OCI-LY7 (cell line): Measurements from ENCODE around the gene DCD. TPM values are rescaled to one million over a fixed set of nuclear protein-coding genes. Genes with fewer than 3 reads are reported as not detected.

Source experiments
- BruUV-seq: library from RNA; stranded (reverse); fragments of 400-500 nt; replicated peaks from 2 replicates; lab custom pipeline; 2021; lab: Mats Ljungman, UMichigan
- CTCF ChIA-PET: fragments of 300-600 bp; sonication (Branson Sonifier 250); formaldehyde crosslinking; loops from one replicate; lab custom pipeline; 2022; ENCODE audit warnings: antibody characterized with exemption; ENCODE audit not compliant: unreplicated experiment; lab: Charles Lee
- POLR2A ChIA-PET: fragments of 300-600 bp; sonication (Branson Sonifier 250); formaldehyde crosslinking; loops from one replicate; lab custom pipeline; 2022; ENCODE audit warnings: antibody characterized with exemption; lab: Charles Lee
- DNase-seq: peaks from one replicate; pipeline ENCODE4 v3.0.0-alpha.2; 2015; ENCODE audit warnings: low spot score
- H2AFZ ChIP-seq: fragments of 200-600 bp; sonication (generic), shearing (Covaris generic); 2 replicates; pipeline ENCODE4 v1.6.1; 2014; ENCODE audit warnings: mild to moderate bottlenecking, antibody characterized with exemption, low read length, moderate library complexity
- H3K27ac ChIP-seq: fragments of 200-600 bp; sonication (generic); 2 replicates; pipeline ENCODE4 v1.5.1; 2014; ENCODE audit warnings: mixed run types, low read depth, mild to moderate bottlenecking, moderate library complexity, low read length, inconsistent platforms; ENCODE audit not compliant: poor library complexity, severe bottlenecking
- H3K36me3 ChIP-seq: fragments of 200-600 bp; sonication (generic); 2 replicates; pipeline ENCODE4 v1.6.1; 2014; ENCODE audit warnings: mild to moderate bottlenecking, antibody characterized with exemption, low read length, moderate library complexity, mixed read lengths; ENCODE audit not compliant: insufficient read depth
- H3K4me1 ChIP-seq: fragments of 200-600 bp; sonication (generic); 2 replicates; pipeline ENCODE4 v1.5.1; 2014; ENCODE audit warnings: mild to moderate bottlenecking, low read length; ENCODE audit not compliant: insufficient read depth, poor library complexity, severe bottlenecking
- H3K4me2 ChIP-seq: fragments of 200-600 bp; sonication (generic); 2 replicates; pipeline ENCODE4 v1.6.1; 2014; ENCODE audit warnings: mild to moderate bottlenecking, low read length
- H3K4me3 ChIP-seq: fragments of 200-600 bp; sonication (generic); 2 replicates; pipeline ENCODE4 v1.5.1; 2014; ENCODE audit warnings: mild to moderate bottlenecking, low read depth, low read length; ENCODE audit not compliant: poor library complexity, severe bottlenecking
- H3K79me2 ChIP-seq: fragments of 200-600 bp; sonication (generic); 2 replicates; pipeline ENCODE4 v1.6.1; 2016; ENCODE audit warnings: low read depth, mild to moderate bottlenecking, low read length, moderate library complexity, mixed read lengths; ENCODE audit not compliant: insufficient read depth
- H3K9me2 ChIP-seq: fragments of 200-600 bp; sonication (generic); 2 replicates; pipeline ENCODE4 v1.6.1; 2016; ENCODE audit warnings: mild to moderate bottlenecking, low read length, mixed read lengths; ENCODE audit not compliant: insufficient read depth
- H3K9me3 ChIP-seq: fragments of 200-600 bp; sonication (generic); 2 replicates; pipeline ENCODE4 v1.6.1; 2014; ENCODE audit warnings: mild to moderate bottlenecking, mixed run types, low read length, mixed read lengths
- H4K20me1 ChIP-seq: fragments of 200-600 bp; sonication (generic); 2 replicates; pipeline ENCODE4 v1.6.1; 2014; ENCODE audit warnings: mild to moderate bottlenecking, antibody characterized with exemption, low read length, moderate library complexity, mixed read lengths; ENCODE audit not compliant: insufficient read depth
- EZH2phosphoT487 ChIP-seq: fragments of 200-600 bp; sonication (generic); IDR thresholded peaks from 2 replicates; pipeline ENCODE4 v1.6.1; 2018; ENCODE audit warnings: low read depth, borderline replicate concordance, mild to moderate bottlenecking, mixed run types, antibody characterized with exemption, low read length, moderate library complexity, mixed read lengths
- intact Hi-C: fragments of 100-400 bp; cut with micrococcal nuclease; formaldehyde crosslinking; loops from one replicate; pipeline ENCODE4 v1.10.0; 2022; ENCODE audit not compliant: unreplicated experiment
- total RNA-seq, 2 experiments: library from RNA; depleted of rRNA in 1 of 2; stranded (reverse); fragments of >200 nt in 1 of 2; shearing (Covaris generic) in 1 of 2; gene quantifications; 2 replicates each; pipeline ENCODE4 v1.2.3, GENCODE V29; 2014 to 2022
- TF ChIP-seq, protein P1 (sequence below): fragments of 200-600 bp; sonication (generic); conservative IDR thresholded peaks from 2 replicates; pipeline ENCODE4 v1.5.1; 2014; ENCODE audit warnings: mild to moderate bottlenecking, antibody characterized with exemption, low read length, moderate library complexity, mixed read lengths

The DCD gene
- total RNA-seq, 2 experiments from 2014 or later = not detected

DNA sequence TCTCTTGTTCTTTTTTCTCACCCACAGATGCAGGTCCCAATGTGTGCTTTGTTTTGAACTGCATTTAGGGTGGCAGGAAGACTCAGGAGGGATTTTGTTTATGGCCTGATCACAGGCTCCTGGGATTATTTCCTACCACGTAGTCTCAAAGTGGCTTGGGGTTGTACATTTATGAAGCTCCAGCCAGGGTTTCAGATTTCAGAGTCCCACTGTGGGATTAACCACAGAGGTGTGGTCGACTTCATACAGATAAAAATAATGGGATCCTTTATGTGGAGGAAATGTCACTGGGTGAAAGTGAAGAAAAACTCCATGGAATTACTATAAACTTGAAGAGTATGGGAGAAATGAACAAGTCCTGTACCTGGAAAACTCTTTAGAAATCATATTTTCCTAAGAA is 45.5 kb downstream of the DCD start:
- Histone ChIP-seq H3K4me3 (no peak overlapping the region), H3K4me1 (no peaks in the 10 kb centered on the region), H3K36me3 (no peaks in the 10 kb centered on the region), H3K9me2 (no peaks in the 10 kb centered on the region), H4K20me1 (no peaks in the 10 kb centered on the region), H2AFZ (no peak overlapping the region; the same call in 1 of the 2 replicates), H3K4me2 (no peak overlapping the region), H3K79me2 (no peaks in the 10 kb centered on the region), H3K9me3 (no peaks in the 10 kb centered on the region), H3K27ac (no peak overlapping the region)
- BruUV-seq = no TSS peak
- ChIA-PET POLR2A (no interaction called here), CTCF (no interaction called here)
- no peak for DNase-seq
- TF ChIP-seq, protein P1, sequence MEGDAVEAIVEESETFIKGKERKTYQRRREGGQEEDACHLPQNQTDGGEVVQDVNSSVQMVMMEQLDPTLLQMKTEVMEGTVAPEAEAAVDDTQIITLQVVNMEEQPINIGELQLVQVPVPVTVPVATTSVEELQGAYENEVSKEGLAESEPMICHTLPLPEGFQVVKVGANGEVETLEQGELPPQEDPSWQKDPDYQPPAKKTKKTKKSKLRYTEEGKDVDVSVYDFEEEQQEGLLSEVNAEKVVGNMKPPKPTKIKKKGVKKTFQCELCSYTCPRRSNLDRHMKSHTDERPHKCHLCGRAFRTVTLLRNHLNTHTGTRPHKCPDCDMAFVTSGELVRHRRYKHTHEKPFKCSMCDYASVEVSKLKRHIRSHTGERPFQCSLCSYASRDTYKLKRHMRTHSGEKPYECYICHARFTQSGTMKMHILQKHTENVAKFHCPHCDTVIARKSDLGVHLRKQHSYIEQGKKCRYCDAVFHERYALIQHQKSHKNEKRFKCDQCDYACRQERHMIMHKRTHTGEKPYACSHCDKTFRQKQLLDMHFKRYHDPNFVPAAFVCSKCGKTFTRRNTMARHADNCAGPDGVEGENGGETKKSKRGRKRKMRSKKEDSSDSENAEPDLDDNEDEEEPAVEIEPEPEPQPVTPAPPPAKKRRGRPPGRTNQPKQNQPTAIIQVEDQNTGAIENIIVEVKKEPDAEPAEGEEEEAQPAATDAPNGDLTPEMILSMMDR = no peak
- TF ChIP-seq EZH2phosphoT487 = no peak
- intact Hi-C loops = no loop called here

DNA sequence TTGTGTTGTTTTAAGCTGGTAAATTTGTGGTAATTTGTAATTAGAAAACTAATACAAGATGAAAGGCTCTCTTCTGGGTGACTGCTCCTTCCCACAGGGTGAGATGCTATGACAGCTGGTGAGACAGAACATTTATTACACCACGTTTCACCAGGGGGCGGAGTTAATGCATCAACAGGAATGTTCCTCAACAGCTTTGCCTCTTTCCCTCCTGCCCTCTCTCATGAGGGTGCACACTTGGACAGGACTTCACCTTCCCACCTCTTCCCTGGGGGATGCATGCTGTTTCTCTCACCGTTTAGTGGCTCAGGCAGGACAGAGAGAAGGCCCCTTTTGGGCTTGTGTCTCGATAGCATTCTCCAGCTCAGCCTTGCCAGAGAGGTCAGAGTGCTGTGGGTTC is 46.3 kb downstream of the DCD start:
- DNase-seq = no peak
- BruUV-seq = no TSS peak
- ChIA-PET CTCF (no interaction called here), POLR2A (interaction anchor here (0.6 to 1.5 kb wide), 2 partner anchors 19 to 490 kb away, joined by 3 to 4 read pairs; no protein-coding TSS in a partner anchor)
- Histone ChIP-seq H3K9me3 (no peaks in the 10 kb centered on the region), H3K4me3 (no peak overlapping the region), H3K79me2 (no peaks in the 10 kb centered on the region), H3K27ac (no peak overlapping the region), H3K4me2 (no peak overlapping the region), H2AFZ (no peak overlapping the region; the same call in 1 of the 2 replicates), H3K36me3 (no peaks in the 10 kb centered on the region), H3K4me1 (no peaks in the 10 kb centered on the region), H3K9me2 (no peaks in the 10 kb centered on the region), H4K20me1 (no peaks in the 10 kb centered on the region)
- intact Hi-C loops = no loop called here
- no peak for TF ChIP-seq EZH2phosphoT487
- TF ChIP-seq, protein P1 = 0 out of 2 replicates have a peak, but pooled peaks have one; percentile 13

DNA sequence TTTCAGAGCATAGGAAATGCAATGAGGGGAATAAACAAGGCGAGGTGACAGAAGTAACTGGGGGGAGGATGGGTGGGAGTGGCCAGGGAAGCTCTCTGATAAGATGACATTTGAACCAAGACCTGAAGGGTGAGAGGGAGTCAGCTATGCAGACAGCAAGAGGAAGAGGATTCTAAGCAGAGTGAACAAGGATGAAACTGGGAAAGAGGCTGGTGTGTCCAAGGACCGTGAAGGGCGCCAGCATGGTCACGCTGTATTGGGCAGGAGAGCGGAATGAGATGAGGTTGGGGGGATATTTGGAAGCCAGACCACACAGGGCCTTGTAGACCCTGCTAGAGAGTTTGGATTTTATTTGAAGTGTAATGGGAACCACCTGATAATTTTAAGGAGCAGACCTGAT is 49.2 kb downstream of the DCD start:
- ChIA-PET CTCF (no interaction called here), POLR2A (interaction anchor here (0.7 to 1.3 kb wide), 2 partner anchors 12 to 105 kb away, joined by 3 read pairs; no protein-coding TSS in a partner anchor)
- no peaks in the 10 kb centered on the region for H4K20me1 ChIP-seq
- H3K27ac ChIP-seq = no peak overlapping the region
- TF ChIP-seq EZH2phosphoT487 = no peak
- TF ChIP-seq, protein P1 = no peak
- H3K4me1 ChIP-seq = no peaks in the 10 kb centered on the region
- intact Hi-C loops = loop anchor here (10.0 kb wide), 1 partner anchor 476 kb away; no protein-coding TSS in a partner anchor
- H3K36me3 ChIP-seq = no peaks in the 10 kb centered on the region
- DNase-seq = no peak
- H3K9me2 ChIP-seq = no peaks in the 10 kb centered on the region
- no peak overlapping the region for H3K4me2 ChIP-seq
- no peaks in the 10 kb centered on the region for H3K79me2 ChIP-seq
- no peaks in the 10 kb centered on the region for H3K9me3 ChIP-seq
- H3K4me3 ChIP-seq = no peak overlapping the region
- H2AFZ ChIP-seq = no peak overlapping the region
- no TSS peak for BruUV-seq
